Muscle of leg (tissue), 11 donors: ENCODE measurements around the gene FBXL17. TPM values are rescaled to one million over a fixed set of nuclear protein-coding genes. Genes with fewer than 3 reads are reported as not detected.
A peak's percentile ranks its signal among the peaks of the same experiment; 100 is the strongest.

Experiments used
- DNase-seq: peaks from one replicate; pipeline ENCODE4 v3.0.0; 2013
- H3K27ac ChIP-seq: one replicate; pipeline ENCODE4 v1.5.1; 2013; ENCODE audit warnings: mild to moderate bottlenecking, low read length, control low read depth
- H3K27me3 ChIP-seq: one replicate; pipeline ENCODE4 v1.6.1; 2013; ENCODE audit warnings: low read length; ENCODE audit not compliant: control insufficient read depth, insufficient read depth
- H3K36me3 ChIP-seq: one replicate; pipeline ENCODE4 v1.6.1; 2013; ENCODE audit warnings: low read length; ENCODE audit not compliant: control insufficient read depth, insufficient read depth
- H3K4me1 ChIP-seq: one replicate; pipeline ENCODE4 v1.6.1; 2013; ENCODE audit warnings: low read length; ENCODE audit not compliant: control insufficient read depth, insufficient read depth
- H3K4me3 ChIP-seq: one replicate; pipeline ENCODE4 v1.5.1; 2013; ENCODE audit warnings: low read length, control low read depth
- H3K9me3 ChIP-seq: replicated peaks from 2 replicates; pipeline ENCODE4 v1.6.1; 2013; ENCODE audit warnings: low read depth, low read length; ENCODE audit not compliant: control insufficient read depth
- WGBS: methylation state at CpG from one replicate; pipeline ENCODE4 v1.1.5; 2013; ENCODE audit warnings: missing lambda C conversion rate; ENCODE audit not compliant: insufficient coverage; 5-methylcytosine and 5-hydroxymethylcytosine counted together
- polyA plus RNA-seq, 8 donors: library from polyadenylated mRNA; unstranded; fragments of 120-200 nt; gene quantifications; one replicate each; pipeline versions ENCODE4 v1.2.1 to v1.2.3, GENCODE V29; 2013; ENCODE audit warnings: inconsistent platforms in 1 of 8, low replicate concordance in 1 of 8; ENCODE audit not compliant: insufficient read length in 8 of 8, insufficient read depth in 1 of 8
- total RNA-seq: library from RNA; stranded (reverse); fragments of 120-200 nt; gene quantifications from one replicate; pipeline ENCODE4 v1.2.4, GENCODE V29; 2013

The FBXL17 gene
- total and polyA plus RNA-seq, 9 donors, result 14.6 to 23.7 (median 19.4) TPM

- DNase-seq, result peak; percentile 85
- H3K27me3 ChIP-seq, result no peaks in the 10 kb centered on the region
- H3K9me3 ChIP-seq, result no peaks in the 10 kb centered on the region
- no CpG with 5 or more reads among the region's 8 CpGs for WGBS
- H3K36me3 ChIP-seq, result no peaks in the 10 kb centered on the region
- H3K27ac ChIP-seq, result no peak overlapping the region
- H3K4me1 ChIP-seq, result no peaks in the 10 kb centered on the region
- no peak overlapping the region for H3K4me3 ChIP-seq
Observed at GRCh38 chr5:108260117-108260857, 121.6 kb downstream of the FBXL17 start.

DNA sequence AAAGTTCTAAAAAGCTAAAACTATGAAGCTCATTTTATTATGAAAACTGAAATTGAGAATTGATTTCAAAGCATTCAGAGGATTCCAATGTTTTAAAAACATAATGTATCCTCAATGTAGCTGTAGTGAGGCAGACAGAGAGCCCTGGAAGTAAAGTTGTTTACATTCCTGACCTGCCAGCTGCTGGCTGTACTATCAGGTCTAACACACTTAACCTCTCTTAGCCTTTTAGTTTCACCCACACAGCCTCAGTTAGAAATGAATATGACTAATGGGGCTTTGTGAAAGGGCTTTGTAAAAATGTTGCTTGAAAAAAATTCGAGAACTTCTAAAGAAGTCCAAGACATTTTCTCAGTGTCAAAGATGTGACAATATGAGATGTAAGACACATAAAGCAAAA, 122.6 kb downstream of the FBXL17 start:
- Histone ChIP-seq H3K27ac (no peak overlapping the region), H3K36me3 (no peaks in the 10 kb centered on the region), H3K27me3 (no peaks in the 10 kb centered on the region), H3K9me3 (no peaks in the 10 kb centered on the region), H3K4me1 (no peaks in the 10 kb centered on the region), H3K4me3 (no peak overlapping the region)
- DNase-seq, result no peak
- WGBS, result no CpG with 5 or more reads among the region's 1 CpG

DNA sequence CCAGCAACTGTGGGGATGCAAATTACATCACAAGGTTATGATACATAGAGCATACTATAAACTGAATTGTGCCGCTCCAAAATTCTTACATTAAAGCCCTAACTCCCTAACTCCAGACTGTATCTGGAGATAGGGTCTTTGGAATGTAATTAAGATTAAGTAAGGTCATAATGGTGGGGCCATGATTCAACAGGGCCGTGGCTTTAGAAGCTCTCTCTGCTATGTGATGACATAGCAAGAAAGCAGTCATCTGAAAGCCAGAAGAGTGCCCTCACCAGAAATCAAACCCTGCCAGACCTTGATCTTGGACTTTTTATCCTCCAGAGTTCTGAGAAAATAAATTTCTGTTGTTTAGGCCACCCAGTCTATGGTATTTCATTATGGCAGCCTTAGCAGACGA, 123.9 kb downstream of the FBXL17 start:
- H3K27me3 ChIP-seq, result no peaks in the 10 kb centered on the region
- H3K36me3 ChIP-seq, result no peaks in the 10 kb centered on the region
- no peak for DNase-seq
- 50% methylated on average over 1 of the region's 3 CpGs for WGBS
- no peak overlapping the region for H3K4me3 ChIP-seq
- no peaks in the 10 kb centered on the region for H3K4me1 ChIP-seq
- no peak overlapping the region for H3K27ac ChIP-seq
- no peaks in the 10 kb centered on the region for H3K9me3 ChIP-seq

- H3K27ac ChIP-seq, result no peak overlapping the region
- peak; percentile 42 for DNase-seq
- no peaks in the 10 kb centered on the region for H3K9me3 ChIP-seq
- H3K27me3 ChIP-seq, result no peaks in the 10 kb centered on the region
- no peaks in the 10 kb centered on the region for H3K4me1 ChIP-seq
- H3K36me3 ChIP-seq, result no peaks in the 10 kb centered on the region
- no peak overlapping the region for H3K4me3 ChIP-seq
- no CpG with 5 or more reads among the region's 2 CpGs for WGBS
Observed at GRCh38 chr5:108255468-108255867, 126.4 kb downstream of the FBXL17 start.

DNA sequence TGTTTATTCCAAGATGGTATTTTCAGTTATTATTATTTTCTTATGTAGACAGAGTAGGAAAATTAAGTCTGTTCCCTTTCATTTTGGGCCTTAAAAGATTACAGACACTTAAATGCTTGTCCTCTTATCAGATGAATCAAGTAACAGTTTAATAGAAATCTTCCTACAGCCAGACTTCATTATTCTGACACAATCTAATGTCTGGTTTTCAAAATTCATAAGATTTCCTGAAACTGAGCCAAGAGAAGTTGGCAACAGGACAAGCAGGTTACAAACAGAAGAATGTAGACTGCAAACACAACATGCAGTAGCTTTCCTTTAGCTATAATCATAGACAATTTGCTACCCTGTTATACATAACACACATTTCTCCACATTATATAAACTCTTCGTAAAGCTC, 130.5 kb downstream of the FBXL17 start:
- Histone ChIP-seq H3K36me3 (no peaks in the 10 kb centered on the region), H3K27me3 (no peaks in the 10 kb centered on the region), H3K4me1 (no peaks in the 10 kb centered on the region), H3K27ac (no peak overlapping the region), H3K9me3 (no peaks in the 10 kb centered on the region), H3K4me3 (no peak overlapping the region)
- WGBS, result no CpG with 5 or more reads among the region's 1 CpG
- DNase-seq, result peak; percentile 17

- no peaks in the 10 kb centered on the region for H3K27me3 ChIP-seq
- 29% methylated on average over 1 of the region's 3 CpGs for WGBS
- no peak for DNase-seq
- H3K27ac ChIP-seq, result no peak overlapping the region
- H3K4me1 ChIP-seq, result no peaks in the 10 kb centered on the region
- H3K36me3 ChIP-seq, result no peaks in the 10 kb centered on the region
- no peak overlapping the region for H3K4me3 ChIP-seq
- no peaks in the 10 kb centered on the region for H3K9me3 ChIP-seq
Observed at GRCh38 chr5:108249785-108250426, 132.0 kb downstream of the FBXL17 start.

- H3K36me3 ChIP-seq, result no peaks in the 10 kb centered on the region
- no peak for DNase-seq
- H3K27ac ChIP-seq, result no peak overlapping the region
- no peak overlapping the region for H3K4me3 ChIP-seq
- no peaks in the 10 kb centered on the region for H3K9me3 ChIP-seq
- no CpG with 5 or more reads among the region's 7 CpGs for WGBS
- H3K4me1 ChIP-seq, result no peaks in the 10 kb centered on the region
- H3K27me3 ChIP-seq, result no peaks in the 10 kb centered on the region
Observed at GRCh38 chr5:108249095-108249784, 132.7 kb downstream of the FBXL17 start.

- no peaks in the 10 kb centered on the region for H3K27me3 ChIP-seq
- H3K4me1 ChIP-seq, result no peaks in the 10 kb centered on the region
- DNase-seq, result no peak
- H3K4me3 ChIP-seq, result no peak overlapping the region
- H3K9me3 ChIP-seq, result no peaks in the 10 kb centered on the region
- no peaks in the 10 kb centered on the region for H3K36me3 ChIP-seq
- WGBS, result 97% methylated on average over 5 of the region's 10 CpGs
- no peak overlapping the region for H3K27ac ChIP-seq
Observed at GRCh38 chr5:108238936-108239887, 142.7 kb downstream of the FBXL17 start.

DNA sequence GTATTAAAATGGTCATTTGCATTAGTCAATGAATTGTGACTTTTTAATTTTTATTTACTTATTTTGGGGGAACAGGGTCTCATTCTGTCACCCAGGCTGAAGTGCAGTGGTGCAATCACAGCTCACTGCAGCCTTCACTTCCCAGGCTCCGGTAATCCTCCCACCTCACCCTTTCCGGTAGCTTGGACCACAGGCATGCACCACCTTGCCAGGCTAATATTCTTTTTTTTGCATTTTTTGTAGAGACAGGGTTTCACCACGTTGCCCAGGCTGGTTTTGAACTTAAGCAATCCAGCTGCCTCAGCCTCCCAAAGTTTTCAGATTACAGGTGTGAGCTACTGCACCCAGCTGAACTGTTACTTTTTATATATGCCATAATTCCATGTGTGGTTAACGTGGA, 143.4 kb downstream of the FBXL17 start:
- no CpG with 5 or more reads among the region's 4 CpGs for WGBS
- H3K9me3 ChIP-seq, result no peaks in the 10 kb centered on the region
- no peak for DNase-seq

More for the DNA sequence above, 143.4 kb downstream of the FBXL17 start:
- Histone ChIP-seq H3K27me3 (no peaks in the 10 kb centered on the region), H3K27ac (no peak overlapping the region), H3K4me3 (no peak overlapping the region), H3K4me1 (no peaks in the 10 kb centered on the region), H3K36me3 (no peaks in the 10 kb centered on the region)
